IMR-90 (cell line): ENCODE data around the gene ZBTB11. TPM values are rescaled to one million over a fixed set of nuclear protein-coding genes. Genes with fewer than 3 reads are reported as not detected.
"Not testable (repeated sequence)": the region's sequence is repeated elsewhere in the genome, so short reads cannot be mapped to it uniquely, and the experiment has no call there.

Experiments used
- ATAC-seq: fragments of 200-7000 bp; cut with Tn5 transposase; 2 replicates; pipeline ENCODE4 v1.9.1; 2020; ENCODE audit warnings: low read depth, mild to moderate bottlenecking, moderate library complexity
- BruUV-seq: library from RNA; stranded (reverse); fragments of 400-500 nt; replicated peaks from 2 replicates; lab custom pipeline; 2021; lab: Mats Ljungman, UMichigan
- CTCF ChIA-PET: fragments of 300-600 bp; formaldehyde crosslinking; extraction: SDS; loops from one replicate; lab custom pipeline; 2021; ENCODE audit warnings: antibody characterized with exemption; lab: Yijun Ruan, JAX
- POLR2A ChIA-PET: fragments of 300-600 bp; sonication (Branson Sonifier 250); formaldehyde crosslinking; loops from one replicate; lab custom pipeline; 2022; ENCODE audit warnings: antibody characterized with exemption; ENCODE audit not compliant: unreplicated experiment; lab: Charles Lee
- DNase-seq: peaks from one replicate; pipeline ENCODE4 v3.0.0; 2013
- H2AFZ ChIP-seq: replicated peaks from 2 replicates; pipeline ENCODE3; 2013; ENCODE audit warnings: low read length, mild to moderate bottlenecking; ENCODE audit not compliant: poor library complexity
- H2AK5ac ChIP-seq: 2 replicates; pipeline ENCODE4 v1.6.1; 2013; ENCODE audit warnings: low read depth, low read length, inconsistent platforms
- H2AK9ac ChIP-seq: replicated peaks from 2 replicates; pipeline ENCODE3; 2013; ENCODE audit warnings: mild to moderate bottlenecking, low read depth, low read length, moderate library complexity; ENCODE audit not compliant: poor library complexity
- H2BK120ac ChIP-seq: 2 replicates; pipeline ENCODE4 v1.6.1; 2013; ENCODE audit warnings: low read depth, low read length, inconsistent platforms
- H2BK15ac ChIP-seq: 3 replicates; pipeline ENCODE4 v1.6.1; 2013; ENCODE audit warnings: low read depth, low read length, inconsistent platforms
- H2BK20ac ChIP-seq: 2 replicates; pipeline ENCODE4 v1.6.1; 2013; ENCODE audit warnings: low read depth, mild to moderate bottlenecking, inconsistent platforms, low read length, moderate library complexity
- H2BK5ac ChIP-seq: 2 replicates; pipeline ENCODE4 v1.6.1; 2013; ENCODE audit warnings: mild to moderate bottlenecking, low read depth, low read length, inconsistent platforms; ENCODE audit not compliant: poor library complexity, severe bottlenecking
- H3K14ac ChIP-seq: replicated peaks from 2 replicates; pipeline ENCODE4 v1.6.1; 2013; ENCODE audit warnings: low read depth, low read length, inconsistent platforms
- H3K18ac ChIP-seq: 2 replicates; pipeline ENCODE4 v1.6.1; 2013; ENCODE audit warnings: low read depth, low read length, control low read depth
- H3K23ac ChIP-seq: 2 replicates; pipeline ENCODE4 v1.6.1; 2013; ENCODE audit warnings: low read depth, low read length, inconsistent platforms
- H3K27ac ChIP-seq: 2 replicates; pipeline ENCODE4 v1.5.1; 2013; ENCODE audit warnings: mild to moderate bottlenecking, control low read depth, low read length; ENCODE audit not compliant: insufficient read depth
- H3K27me3 ChIP-seq: 2 replicates; pipeline ENCODE4 v1.6.1; 2013; ENCODE audit warnings: low read length; ENCODE audit not compliant: control insufficient read depth, insufficient read depth
- H3K36me3 ChIP-seq: 2 replicates; pipeline ENCODE4 v1.6.1; 2013; ENCODE audit warnings: low read length, mixed read lengths; ENCODE audit not compliant: control insufficient read depth, insufficient read depth
- H3K4ac ChIP-seq: 2 replicates; pipeline ENCODE4 v1.6.1; 2013; ENCODE audit warnings: low read depth, low read length, inconsistent platforms
- H3K4me1 ChIP-seq: 2 replicates; pipeline ENCODE4 v1.6.1; 2013; ENCODE audit warnings: low read length, mixed read lengths; ENCODE audit not compliant: control insufficient read depth, insufficient read depth
- H3K4me2 ChIP-seq: 2 replicates; pipeline ENCODE4 v1.6.1; 2013; ENCODE audit warnings: low read depth, mild to moderate bottlenecking, control low read depth, low read length, moderate library complexity
- H3K4me3 ChIP-seq: 2 replicates; pipeline ENCODE4 v1.5.1; 2013; ENCODE audit warnings: low read depth, mild to moderate bottlenecking, control low read depth, low read length, moderate library complexity; ENCODE audit not compliant: insufficient read depth
- H3K56ac ChIP-seq: 2 replicates; pipeline ENCODE4 v1.6.1; 2013; ENCODE audit warnings: low read length, inconsistent platforms; ENCODE audit not compliant: insufficient read depth; ENCODE audit errors: extremely low read depth
- H3K79me1 ChIP-seq, 2 experiments: 2 replicates each; pipeline ENCODE4 v1.6.1; 2013; ENCODE audit warnings: low read length in 2 of 2, inconsistent platforms in 1 of 2, low read depth in 1 of 2
- H3K9ac ChIP-seq: 2 replicates; pipeline ENCODE4 v1.6.1; 2013; ENCODE audit warnings: low read depth, low read length, control low read depth
- H3K9me1 ChIP-seq: 2 replicates; pipeline ENCODE4 v1.6.1; 2013; ENCODE audit warnings: low read length, inconsistent platforms; ENCODE audit not compliant: insufficient read depth
- H3K9me3 ChIP-seq: 2 replicates; pipeline ENCODE4 v1.6.1; 2013; ENCODE audit warnings: low read length; ENCODE audit not compliant: control insufficient read depth, insufficient read depth
- H4K20me1 ChIP-seq: 2 replicates; pipeline ENCODE4 v1.6.1; 2013; ENCODE audit warnings: low read length, inconsistent platforms; ENCODE audit not compliant: insufficient read depth
- H4K5ac ChIP-seq: 2 replicates; pipeline ENCODE4 v1.6.1; 2013; ENCODE audit warnings: mild to moderate bottlenecking, low read depth, low read length, control low read depth
- H4K8ac ChIP-seq, 2 experiments: 2 replicates each; pipeline ENCODE4 v1.6.1; 2013; ENCODE audit warnings: low read depth in 2 of 2, low read length in 2 of 2, control low read depth in 1 of 2, inconsistent platforms in 1 of 2
- H4K91ac ChIP-seq: 2 replicates; pipeline ENCODE4 v1.6.1; 2013; ENCODE audit warnings: low read depth, low read length, inconsistent platforms; ENCODE audit not compliant: insufficient read depth
- WGBS, 2 experiments: methylation state at CpG; one replicate each; pipeline versions ENCODE4 v1.1.5 to v1.1.7; 2013; ENCODE audit warnings: missing lambda C conversion rate in 2 of 2; ENCODE audit not compliant: insufficient read length in 1 of 2; ENCODE audit errors: extremely low coverage in 2 of 2; 5-methylcytosine and 5-hydroxymethylcytosine counted together
- dilution Hi-C: fragments of 300-500 bp; cut with HindIII; formaldehyde crosslinking; loops from one replicate; pipeline ENCODE4 v1.14.3; 2018; ENCODE audit warnings: low sequenced_read_pairs; ENCODE audit not compliant: unreplicated experiment
- in situ Hi-C: fragments of 300-500 bp; cut with MboI; formaldehyde crosslinking; loops from 3 replicates; pipeline ENCODE4 v1.14.3; 2019; ENCODE audit warnings: low sequenced_read_pairs, inconsistent platforms, mixed read lengths
- intact Hi-C: fragments of 100-400 bp; cut with micrococcal nuclease; formaldehyde crosslinking; loops from 2 replicates; pipeline ENCODE4 v1.10.0; 2022
- polyA plus RNA-seq, 3 experiments: library from polyadenylated mRNA; depleted of rRNA; stranded (reverse); fragments of >200 nt; gene quantifications; 2 replicates each; pipeline ENCODE4 v1.2.3, GENCODE V29; 2012; ENCODE audit warnings: low replicate concordance in 1 of 3
- total RNA-seq: library from RNA; depleted of rRNA; stranded (reverse); fragments of >200 nt; gene quantifications from 2 replicates; pipeline ENCODE4 v1.2.3, GENCODE V29; 2012

The ZBTB11 gene
- total and polyA plus RNA-seq, 2 of the 4 experiments (the other 2 are of a cell fraction): 6.0 to 17.2 TPM

GRCh38 chr3:101694836-101695235 is 17.9 kb upstream of the ZBTB11 start:
- H3K18ac ChIP-seq, BruUV-seq, H3K27ac ChIP-seq, POLR2A ChIA-PET, H2BK20ac ChIP-seq, H2AFZ ChIP-seq, H3K14ac ChIP-seq, H3K79me1 ChIP-seq, H3K23ac ChIP-seq, dilution Hi-C loops, in situ Hi-C loops, H4K20me1 ChIP-seq, H3K9ac ChIP-seq, H4K5ac ChIP-seq, H3K9me1 ChIP-seq, H4K8ac ChIP-seq, H3K9me3 ChIP-seq, intact Hi-C loops, H3K4me2 ChIP-seq, H2AK5ac ChIP-seq, H3K56ac ChIP-seq, H3K27me3 ChIP-seq, H4K91ac ChIP-seq, H2AK9ac ChIP-seq, H3K4me3 ChIP-seq, H2BK120ac ChIP-seq, DNase-seq, H3K4me1 ChIP-seq, H3K36me3 ChIP-seq, H2BK5ac ChIP-seq, H3K4ac ChIP-seq, H2BK15ac ChIP-seq, ATAC-seq: not testable (repeated sequence)
- no CpG with 5 or more reads among the region's 4 CpGs for WGBS, 2 experiments
- CTCF ChIA-PET: interaction anchor here (0.6 to 0.7 kb wide), 2 partner anchors 85 to 112 kb away, joined by 3 read pairs; no protein-coding TSS in a partner anchor
